GM12878 (cell line): ENCODE measurements around the gene UBASH3B. TPM values are rescaled to one million over a fixed set of nuclear protein-coding genes. Genes with fewer than 3 reads are reported as not detected.

ENCODE experiments used
- BACH1 ChIP-seq: fragments of 450-650 bp; IDR thresholded peaks from 2 replicates; pipeline ENCODE4 v1.6.1; 2017; ENCODE audit warnings: mild to moderate bottlenecking, borderline replicate concordance
- ESRRA ChIP-seq: IDR thresholded peaks from 2 replicates; pipeline ENCODE4 v1.6.1; 2012; ENCODE audit warnings: mild to moderate bottlenecking, low read length, improper control_type of control experiment
- KDM1A ChIP-seq: fragments of 200-600 bp; sonication (generic); IDR thresholded peaks from 2 replicates; pipeline ENCODE4 v1.6.1; 2016; ENCODE audit warnings: borderline replicate concordance
- PRDM15 ChIP-seq: fragments of 450-650 bp; formaldehyde crosslinking; IDR thresholded peaks from 2 replicates; pipeline ENCODE4 v1.4.0; 2020; ENCODE audit warnings: mild to moderate bottlenecking, moderate library complexity
- SREBF1 ChIP-seq: IDR thresholded peaks from 2 replicates; pipeline ENCODE4 v1.6.1; 2012; ENCODE audit warnings: mild to moderate bottlenecking, low read length
- USF1 ChIP-seq: IDR thresholded peaks from 2 replicates; pipeline ENCODE4 v1.6.1; 2011; ENCODE audit warnings: borderline replicate concordance, low read depth, mild to moderate bottlenecking, moderate library complexity, mixed read lengths, low read length; ENCODE audit not compliant: insufficient read depth; ENCODE audit errors: extremely low read length
- ZNF384 ChIP-seq: IDR thresholded peaks from 2 replicates; pipeline ENCODE4 v1.6.1; 2012; ENCODE audit warnings: low read depth, mild to moderate bottlenecking, low read length, improper control_type of control experiment, borderline replicate concordance
- polyA plus RNA-seq, 11 experiments: library from polyadenylated mRNA; depleted of rRNA in 4 of 11; unstranded in 6 of 11; stranded (reverse) in 5 of 11; fragments of >200 nt; fragmentation: Nextera tagmentation in 4 of 11; fragmentation: Illumina TruSeq in 1 of 11; extraction: Ambion mirVana in 4 of 11; extraction: Trizol in 1 of 11; gene quantifications; 1 replicate in 1 of 11; 2 replicates in 10 of 11; pipeline versions ENCODE4 v1.2.1 to v1.2.3, GENCODE V29; 2011 to 2016; ENCODE audit warnings: inconsistent platforms in 2 of 11, missing spikeins in 2 of 11, low read depth in 1 of 11
- total RNA-seq, 4 experiments: library from RNA; depleted of rRNA in 3 of 4; stranded (reverse); fragments of >200 nt in 3 of 4; fragmentation: Illumina TruSeq in 1 of 4; extraction: Trizol in 1 of 4; gene quantifications; 2 replicates each; pipeline versions ENCODE4 v1.2.1 to v1.2.3, GENCODE V29; 2013 to 2021
- TF ChIP-seq, protein P1 (sequence below): fragments of 450-650 bp; IDR thresholded peaks from 2 replicates; pipeline ENCODE4 v1.6.1; 2018; ENCODE audit warnings: mild to moderate bottlenecking, low read depth, moderate library complexity; ENCODE audit not compliant: partially characterized antibody

UBASH3B gene
- total and polyA plus RNA-seq, 10 of the 15 experiments (the other 5 are each of a cell fraction or from before 2014, with no cell fraction given), result 0.18 to 3.3 (median 0.57) TPM

- TF ChIP-seq, protein P1, sequence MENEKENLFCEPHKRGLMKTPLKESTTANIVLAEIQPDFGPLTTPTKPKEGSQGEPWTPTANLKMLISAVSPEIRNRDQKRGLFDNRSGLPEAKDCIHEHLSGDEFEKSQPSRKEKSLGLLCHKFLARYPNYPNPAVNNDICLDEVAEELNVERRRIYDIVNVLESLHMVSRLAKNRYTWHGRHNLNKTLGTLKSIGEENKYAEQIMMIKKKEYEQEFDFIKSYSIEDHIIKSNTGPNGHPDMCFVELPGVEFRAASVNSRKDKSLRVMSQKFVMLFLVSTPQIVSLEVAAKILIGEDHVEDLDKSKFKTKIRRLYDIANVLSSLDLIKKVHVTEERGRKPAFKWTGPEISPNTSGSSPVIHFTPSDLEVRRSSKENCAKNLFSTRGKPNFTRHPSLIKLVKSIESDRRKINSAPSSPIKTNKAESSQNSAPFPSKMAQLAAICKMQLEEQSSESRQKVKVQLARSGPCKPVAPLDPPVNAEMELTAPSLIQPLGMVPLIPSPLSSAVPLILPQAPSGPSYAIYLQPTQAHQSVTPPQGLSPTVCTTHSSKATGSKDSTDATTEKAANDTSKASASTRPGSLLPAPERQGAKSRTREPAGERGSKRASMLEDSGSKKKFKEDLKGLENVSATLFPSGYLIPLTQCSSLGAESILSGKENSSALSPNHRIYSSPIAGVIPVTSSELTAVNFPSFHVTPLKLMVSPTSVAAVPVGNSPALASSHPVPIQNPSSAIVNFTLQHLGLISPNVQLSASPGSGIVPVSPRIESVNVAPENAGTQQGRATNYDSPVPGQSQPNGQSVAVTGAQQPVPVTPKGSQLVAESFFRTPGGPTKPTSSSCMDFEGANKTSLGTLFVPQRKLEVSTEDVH, result no peak
- TF ChIP-seq SREBF1, result no peak
- TF ChIP-seq ESRRA, result no peak
- TF ChIP-seq BACH1, result no peak
- no peak for TF ChIP-seq ZNF384
- TF ChIP-seq PRDM15, result no peak
- no peak for TF ChIP-seq USF1
- TF ChIP-seq KDM1A, result no peak
- TF ChIP-seq, all 136 proteins: peak for 0
These were observed 23.9 kb downstream of the UBASH3B start (continued) for GRCh38 chr11:122679466-122679865.
